LNCaP clone FGC (cell line): ENCODE measurements around the gene PNPLA2.

Experiments
- DNase-seq: peaks from one replicate; pipeline ENCODE4 v3.0.0-alpha.2; 2011; ENCODE audit warnings: low read depth
- H3K4me3 ChIP-seq: 2 replicates; pipeline ENCODE4 v1.5.1; 2011; ENCODE audit warnings: mild to moderate bottlenecking, low read depth, low read length, control low read depth
- CTCF ChIP-seq: IDR thresholded peaks from 2 replicates; pipeline ENCODE4 v1.5.1; 2012; ENCODE audit warnings: mild to moderate bottlenecking; ENCODE audit not compliant: control insufficient read depth, insufficient read depth; ENCODE audit errors: extremely low read depth

PNPLA2 gene

GRCh38 chr11:778976-779954 lies 39.4 kb upstream of the PNPLA2 start:
- DNase-seq, result no peak
- TF ChIP-seq CTCF, result no peak
- no peak overlapping the region for H3K4me3 ChIP-seq

- no peak overlapping the region for H3K4me3 ChIP-seq
- DNase-seq, result no peak
- no peak for TF ChIP-seq CTCF
Measured at GRCh38 chr11:779955-780532, 38.7 kb upstream of the PNPLA2 start.

GRCh38 chr11:782264-783174 lies 36.2 kb upstream of the PNPLA2 start:
- TF ChIP-seq CTCF, result no peak
- DNase-seq, result no peak
- no peak overlapping the region for H3K4me3 ChIP-seq

GRCh38 chr11:783581-784015 lies 35.1 kb upstream of the PNPLA2 start:
- TF ChIP-seq CTCF, result peak; percentile 74
- H3K4me3 ChIP-seq, result no peak overlapping the region
- DNase-seq, result peak; percentile 69

GRCh38 chr11:786235-787083 lies 32.3 kb upstream of the PNPLA2 start:
- no peak overlapping the region for H3K4me3 ChIP-seq
- no peak for DNase-seq
- no peak for TF ChIP-seq CTCF
